Hepatocyte (in vitro differentiated cells): ENCODE measurements around the gene PKN1. TPM values are rescaled to one million over a fixed set of nuclear protein-coding genes. Genes with fewer than 3 reads are reported as not detected.

ENCODE experiments used
- DNase-seq: peaks from one replicate; pipeline ENCODE4 v3.0.0-alpha.2; 2016; ENCODE audit warnings: low spot score
- H2AFZ ChIP-seq: fragments of 200-600 bp; sonication (generic); 2 replicates; pipeline ENCODE4 v1.6.0; 2016; ENCODE audit warnings: antibody characterized with exemption, mild to moderate bottlenecking
- H3K27ac ChIP-seq: fragments of 200-600 bp; sonication (generic); 2 replicates; pipeline ENCODE4 v1.5.1; 2016; ENCODE audit warnings: mild to moderate bottlenecking
- H3K27me3 ChIP-seq: fragments of 200-600 bp; sonication (generic); 2 replicates; pipeline ENCODE4 v1.6.1; 2016
- H3K36me3 ChIP-seq: fragments of 200-600 bp; sonication (generic); replicated peaks from 2 replicates; pipeline ENCODE4 v1.5.1; 2016; ENCODE audit warnings: low read depth; ENCODE audit not compliant: insufficient read depth
- H3K4me1 ChIP-seq: fragments of 200-600 bp; sonication (generic); 2 replicates; pipeline ENCODE4 v1.5.1; 2016; ENCODE audit warnings: mild to moderate bottlenecking, moderate library complexity; ENCODE audit not compliant: insufficient read depth
- H3K4me2 ChIP-seq: fragments of 200-600 bp; sonication (generic); 2 replicates; pipeline ENCODE4 v1.6.0; 2016
- H3K4me3 ChIP-seq: fragments of 200-600 bp; sonication (generic); 2 replicates; pipeline ENCODE4 v1.5.1; 2016; ENCODE audit warnings: mild to moderate bottlenecking
- H3K79me2 ChIP-seq: fragments of 200-600 bp; sonication (generic); 2 replicates; pipeline ENCODE4 v1.6.0; 2017; ENCODE audit warnings: mild to moderate bottlenecking
- H3K9me2 ChIP-seq: fragments of 200-600 bp; sonication (generic); replicated peaks from 2 replicates; pipeline ENCODE4 v1.6.0; 2017; ENCODE audit warnings: mild to moderate bottlenecking; ENCODE audit not compliant: insufficient read depth
- H3K9me3 ChIP-seq: fragments of 200-600 bp; sonication (generic); 2 replicates; pipeline ENCODE4 v1.5.1; 2016; ENCODE audit warnings: low read depth, mild to moderate bottlenecking
- H4K20me1 ChIP-seq: fragments of 200-600 bp; sonication (generic); 2 replicates; pipeline ENCODE4 v1.6.0; 2016; ENCODE audit warnings: mild to moderate bottlenecking; ENCODE audit not compliant: insufficient read depth, poor library complexity, severe bottlenecking
- EZH2 ChIP-seq: fragments of 200-600 bp; sonication (generic); IDR thresholded peaks from 2 replicates; pipeline ENCODE4 v1.6.1; 2016; ENCODE audit warnings: antibody characterized with exemption, mild to moderate bottlenecking, borderline replicate concordance
- EZH2phosphoT487 ChIP-seq: fragments of 200-600 bp; sonication (generic); IDR thresholded peaks from one replicate; pipeline ENCODE4 v1.6.1; 2018; ENCODE audit warnings: antibody characterized with exemption, mild to moderate bottlenecking, low read depth, moderate library complexity; ENCODE audit not compliant: unreplicated experiment, severe bottlenecking
- WGBS: methylation state at CpG from one replicate; pipeline ENCODE4 v1.1.6; 2016; ENCODE audit warnings: low lambda C conversion rate; ENCODE audit errors: missing lambda C conversion rate; 5-methylcytosine and 5-hydroxymethylcytosine counted together
- polyA plus RNA-seq: library from polyadenylated mRNA; unstranded; fragments of >200 nt; fragmentation: Nextera tagmentation; extraction: Ambion mirVana; gene quantifications from 2 replicates; pipeline ENCODE4 v1.2.1, GENCODE V29; 2016
- total RNA-seq: library from RNA; depleted of rRNA; stranded (reverse); fragments of >200 nt; gene quantifications from 2 replicates; pipeline ENCODE4 v1.2.3, GENCODE V29; 2014
- TF ChIP-seq, protein P1 (sequence below): fragments of 200-600 bp; sonication (generic); IDR thresholded peaks from 2 replicates; pipeline ENCODE4 v1.5.1; 2016; ENCODE audit warnings: antibody characterized with exemption, mild to moderate bottlenecking; ENCODE audit not compliant: poor library complexity

Gene PKN1
- total and polyA plus RNA-seq, 2 experiments from 2014 or later, result 57.4 to 83.3 TPM

DNA sequence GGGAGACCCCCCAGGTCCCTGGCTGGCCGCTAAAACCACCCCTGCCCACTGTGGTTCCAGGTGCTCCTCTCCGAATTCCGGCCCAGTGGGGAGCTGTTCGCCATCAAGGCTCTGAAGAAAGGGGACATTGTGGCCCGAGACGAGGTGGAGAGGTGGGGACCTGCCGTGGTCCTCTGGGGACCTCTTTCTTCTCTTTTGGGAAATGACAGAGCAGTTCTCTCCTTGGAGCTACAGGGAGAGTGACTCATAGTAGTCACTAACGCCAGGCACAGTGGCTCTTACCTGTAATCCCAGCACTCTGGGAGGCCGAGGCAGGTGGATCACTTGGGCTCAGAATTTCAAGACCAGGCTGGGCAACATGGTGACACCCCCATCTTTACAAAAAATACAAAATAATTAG is 34.7 kb downstream of the PKN1 start:
- H3K36me3 ChIP-seq, result no peaks in the 10 kb centered on the region
- H4K20me1 ChIP-seq, result no peaks in the 10 kb centered on the region
- H2AFZ ChIP-seq, result no peak overlapping the region
- H3K79me2 ChIP-seq, result no peaks in the 10 kb centered on the region
- H3K9me2 ChIP-seq, result no peaks in the 10 kb centered on the region
- H3K4me3 ChIP-seq, result no peak overlapping the region
- 83% methylated on average over 9 of the region's 9 CpGs for WGBS
- no peak overlapping the region for H3K4me2 ChIP-seq
- no peaks in the 10 kb centered on the region for H3K9me3 ChIP-seq
- DNase-seq, result no peak
- peaks cover 11% of the 10 kb centered on the region for H3K4me1 ChIP-seq
- H3K27ac ChIP-seq, result no peak overlapping the region
- no peaks in the 10 kb centered on the region for H3K27me3 ChIP-seq
- TF ChIP-seq, protein P1, sequence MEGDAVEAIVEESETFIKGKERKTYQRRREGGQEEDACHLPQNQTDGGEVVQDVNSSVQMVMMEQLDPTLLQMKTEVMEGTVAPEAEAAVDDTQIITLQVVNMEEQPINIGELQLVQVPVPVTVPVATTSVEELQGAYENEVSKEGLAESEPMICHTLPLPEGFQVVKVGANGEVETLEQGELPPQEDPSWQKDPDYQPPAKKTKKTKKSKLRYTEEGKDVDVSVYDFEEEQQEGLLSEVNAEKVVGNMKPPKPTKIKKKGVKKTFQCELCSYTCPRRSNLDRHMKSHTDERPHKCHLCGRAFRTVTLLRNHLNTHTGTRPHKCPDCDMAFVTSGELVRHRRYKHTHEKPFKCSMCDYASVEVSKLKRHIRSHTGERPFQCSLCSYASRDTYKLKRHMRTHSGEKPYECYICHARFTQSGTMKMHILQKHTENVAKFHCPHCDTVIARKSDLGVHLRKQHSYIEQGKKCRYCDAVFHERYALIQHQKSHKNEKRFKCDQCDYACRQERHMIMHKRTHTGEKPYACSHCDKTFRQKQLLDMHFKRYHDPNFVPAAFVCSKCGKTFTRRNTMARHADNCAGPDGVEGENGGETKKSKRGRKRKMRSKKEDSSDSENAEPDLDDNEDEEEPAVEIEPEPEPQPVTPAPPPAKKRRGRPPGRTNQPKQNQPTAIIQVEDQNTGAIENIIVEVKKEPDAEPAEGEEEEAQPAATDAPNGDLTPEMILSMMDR, result no peak
- TF ChIP-seq EZH2, result no peak
- no peak for TF ChIP-seq EZH2phosphoT487

DNA sequence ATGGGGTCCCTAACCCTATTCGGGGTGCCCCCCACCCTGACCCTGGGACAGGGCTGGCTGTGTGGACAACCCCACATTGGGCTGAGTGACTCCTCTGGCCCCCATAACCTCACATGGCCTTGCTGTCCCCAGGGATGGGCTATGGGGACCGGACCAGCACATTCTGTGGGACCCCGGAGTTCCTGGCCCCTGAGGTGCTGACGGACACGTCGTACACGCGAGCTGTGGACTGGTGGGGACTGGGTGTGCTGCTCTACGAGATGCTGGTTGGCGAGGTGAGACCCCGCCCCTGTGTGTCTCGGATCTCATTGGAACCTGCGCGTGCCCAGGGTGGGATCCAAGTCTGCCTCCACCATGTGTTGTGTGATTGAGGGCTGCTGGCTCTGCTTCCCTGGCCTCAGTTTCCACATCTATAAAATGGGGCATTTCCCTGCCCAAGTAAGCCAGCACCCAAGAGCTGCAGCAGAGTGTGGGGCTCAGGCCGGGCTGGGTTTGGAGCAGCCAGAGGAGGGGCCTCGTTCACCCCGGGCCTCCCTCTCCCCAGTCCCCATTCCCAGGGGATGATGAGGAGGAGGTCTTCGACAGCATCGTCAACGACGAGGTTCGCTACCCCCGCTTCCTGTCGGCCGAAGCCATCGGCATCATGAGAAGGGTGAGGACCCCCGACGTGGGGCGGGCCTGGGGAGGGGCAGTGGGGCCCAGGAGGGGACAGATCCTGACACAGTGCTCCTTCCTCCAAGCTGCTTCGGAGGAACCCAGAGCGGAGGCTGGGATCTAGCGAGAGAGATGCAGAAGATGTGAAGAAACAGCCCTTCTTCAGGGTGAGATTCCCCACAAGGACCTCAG is 37.1 kb downstream of the PKN1 start:
- peaks cover 16% of the 10 kb centered on the region for H3K4me1 ChIP-seq
- H3K4me3 ChIP-seq, result no peak overlapping the region
- TF ChIP-seq EZH2phosphoT487 (no peak), EZH2 (no peak)
- TF ChIP-seq, protein P1, result no peak
- H3K27ac ChIP-seq, result no peak overlapping the region
- H3K9me2 ChIP-seq, result no peaks in the 10 kb centered on the region
- no peak overlapping the region for H2AFZ ChIP-seq
- DNase-seq, result no peak
- no peaks in the 10 kb centered on the region for H3K9me3 ChIP-seq
- no peak overlapping the region for H3K4me2 ChIP-seq
- no peaks in the 10 kb centered on the region for H3K79me2 ChIP-seq
- no peaks in the 10 kb centered on the region for H4K20me1 ChIP-seq
- no peaks in the 10 kb centered on the region for H3K36me3 ChIP-seq
- no peaks in the 10 kb centered on the region for H3K27me3 ChIP-seq
- WGBS, result 90% methylated on average over 25 of the region's 32 CpGs

DNA sequence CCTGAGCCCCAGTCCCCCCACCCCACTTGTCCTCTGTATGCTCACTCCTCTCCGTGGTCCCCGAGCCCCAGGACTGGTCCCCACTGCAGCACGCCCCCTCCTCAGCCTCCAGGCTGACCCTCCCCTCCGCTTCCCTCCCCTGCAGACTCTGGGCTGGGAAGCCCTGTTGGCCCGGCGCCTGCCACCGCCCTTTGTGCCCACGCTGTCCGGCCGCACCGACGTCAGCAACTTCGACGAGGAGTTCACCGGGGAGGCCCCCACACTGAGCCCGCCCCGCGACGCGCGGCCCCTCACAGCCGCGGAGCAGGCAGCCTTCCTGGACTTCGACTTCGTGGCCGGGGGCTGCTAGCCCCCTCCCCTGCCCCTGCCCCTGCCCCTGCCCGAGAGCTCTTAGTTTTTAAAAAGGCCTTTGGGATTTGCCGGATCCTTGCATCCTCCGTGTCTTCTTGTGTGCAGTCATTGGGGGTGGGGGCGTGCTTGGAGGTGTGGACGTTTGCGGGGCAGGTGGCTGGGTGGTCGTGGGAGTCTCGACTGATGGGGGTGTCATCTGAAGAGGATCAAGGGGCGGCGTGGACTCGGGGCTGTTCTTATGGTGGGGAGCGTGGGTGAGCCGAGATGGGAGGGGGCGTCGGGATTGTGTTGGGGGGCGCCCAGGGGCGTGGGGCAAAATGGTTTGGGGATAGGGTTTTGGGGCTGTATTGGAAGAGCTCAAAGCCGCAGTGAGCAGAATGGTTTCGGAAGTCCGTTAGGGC is 38.5 kb downstream of the PKN1 start:
- H4K20me1 ChIP-seq, result no peaks in the 10 kb centered on the region
- no peaks in the 10 kb centered on the region for H3K9me2 ChIP-seq
- no peaks in the 10 kb centered on the region for H3K79me2 ChIP-seq
- H3K4me1 ChIP-seq, result peaks cover 24% of the 10 kb centered on the region
- H3K4me3 ChIP-seq, result no peak overlapping the region
- peak; percentile 5 for DNase-seq
- H3K36me3 ChIP-seq, result no peaks in the 10 kb centered on the region
- 87% methylated on average over 21 of the region's 46 CpGs for WGBS
- peak overlapping the region; percentile 87 for H3K4me2 ChIP-seq
- H3K27me3 ChIP-seq, result no peaks in the 10 kb centered on the region
- H3K27ac ChIP-seq, result no peak overlapping the region
- no peaks in the 10 kb centered on the region for H3K9me3 ChIP-seq
- no peak overlapping the region for H2AFZ ChIP-seq
- TF ChIP-seq EZH2phosphoT487, result no peak
- TF ChIP-seq EZH2, result no peak
- TF ChIP-seq, protein P1, result no peak
